Adrenal gland (tissue), 5 donors: ENCODE measurements around the gene UBTD2.

Experiments
- POLR2A ChIP-seq, 2 donors: fragments of 450-650 bp; IDR thresholded peaks; one replicate each; pipeline ENCODE4 v1.6.1; 2017; ENCODE audit warnings: antibody characterized with exemption in 2 of 2, mild to moderate bottlenecking in 2 of 2, moderate library complexity in 1 of 2
- TF ChIP-seq, protein P1 (sequence below), 6 experiments: fragments of 450-650 bp in 4 of 6; fragments of 200-600 bp in 2 of 6; sonication (generic) in 1 of 6; IDR thresholded peaks; 1 replicate in 5 of 6; 2 replicates in 1 of 6; pipeline versions ENCODE4 v1.5.1 to v1.8.0; 2016 to 2021; ENCODE audit warnings: antibody characterized with exemption in 6 of 6, mild to moderate bottlenecking in 2 of 6, moderate library complexity in 1 of 6
- donor health status: DM: no; HTN: no; CAD: no.

DNA sequence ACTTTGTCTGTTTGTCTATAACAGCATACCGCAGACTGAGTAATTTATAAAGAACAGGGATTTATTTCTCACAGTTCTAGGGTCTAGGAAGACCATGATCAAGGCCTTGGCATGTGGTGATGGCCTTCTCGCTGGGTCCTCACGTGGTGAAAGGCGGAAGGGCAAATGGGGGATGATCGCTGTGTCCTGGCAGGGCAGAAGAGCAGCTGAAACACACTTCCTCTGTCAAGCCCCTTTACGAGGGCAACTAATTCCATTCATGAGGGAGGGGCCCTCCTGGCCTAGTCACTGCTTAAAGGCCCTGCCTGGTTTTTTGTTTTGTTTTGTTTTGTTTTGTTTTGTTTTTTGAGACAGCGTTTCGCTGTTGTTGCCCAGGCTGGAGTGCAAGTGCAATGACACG is 41.9 kb upstream of the UBTD2 start:
- TF ChIP-seq POLR2A (IDR thresholded peaks at IDR 0.05), result no peak
- TF ChIP-seq, protein P1, sequence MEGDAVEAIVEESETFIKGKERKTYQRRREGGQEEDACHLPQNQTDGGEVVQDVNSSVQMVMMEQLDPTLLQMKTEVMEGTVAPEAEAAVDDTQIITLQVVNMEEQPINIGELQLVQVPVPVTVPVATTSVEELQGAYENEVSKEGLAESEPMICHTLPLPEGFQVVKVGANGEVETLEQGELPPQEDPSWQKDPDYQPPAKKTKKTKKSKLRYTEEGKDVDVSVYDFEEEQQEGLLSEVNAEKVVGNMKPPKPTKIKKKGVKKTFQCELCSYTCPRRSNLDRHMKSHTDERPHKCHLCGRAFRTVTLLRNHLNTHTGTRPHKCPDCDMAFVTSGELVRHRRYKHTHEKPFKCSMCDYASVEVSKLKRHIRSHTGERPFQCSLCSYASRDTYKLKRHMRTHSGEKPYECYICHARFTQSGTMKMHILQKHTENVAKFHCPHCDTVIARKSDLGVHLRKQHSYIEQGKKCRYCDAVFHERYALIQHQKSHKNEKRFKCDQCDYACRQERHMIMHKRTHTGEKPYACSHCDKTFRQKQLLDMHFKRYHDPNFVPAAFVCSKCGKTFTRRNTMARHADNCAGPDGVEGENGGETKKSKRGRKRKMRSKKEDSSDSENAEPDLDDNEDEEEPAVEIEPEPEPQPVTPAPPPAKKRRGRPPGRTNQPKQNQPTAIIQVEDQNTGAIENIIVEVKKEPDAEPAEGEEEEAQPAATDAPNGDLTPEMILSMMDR (IDR thresholded peaks at IDR 0.05), result no peak
